ENCODE results near the gene TRABD. TPM values are rescaled to one million over a fixed set of nuclear protein-coding genes. Genes with fewer than 3 reads are reported as not detected.
A peak's percentile ranks its signal among the peaks of the same experiment; 100 is the strongest.

TRABD gene
- total and polyA plus RNA-seq, 3 donors from 2014 or later, result 23.7 to 45.3 (median 38.7) TPM

DNA sequence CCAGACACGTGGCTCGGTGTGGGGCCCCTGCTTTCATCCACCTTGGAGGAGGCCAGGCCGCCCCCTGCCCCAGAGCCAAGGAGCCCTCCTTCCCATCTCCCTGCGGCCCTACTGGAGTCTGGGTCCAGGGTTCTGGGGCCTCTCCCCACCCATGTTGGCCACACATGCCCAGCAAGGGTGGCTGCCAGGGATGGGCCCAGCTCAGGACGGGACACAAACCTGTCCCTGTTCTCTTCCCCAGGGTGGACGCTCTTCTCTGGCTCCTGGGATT is 10.6 kb upstream of the TRABD start:
- no peaks in the 10 kb centered on the region for H3K36me3 ChIP-seq (ENCODE audit: low read depth, missing control alignments)
- 75 to 94% methylated on average over 1 to 2 of the region's 6 CpGs for WGBS, 2 donors

GRCh38 chr22:50175921-50176849 is 9.5 kb upstream of the TRABD start:
- no peaks in the 10 kb centered on the region for H3K27me3 ChIP-seq
- H3K4me1 ChIP-seq, result no peaks in the 10 kb centered on the region
- no peaks in the 10 kb centered on the region for H3K36me3 ChIP-seq (ENCODE audit: low read depth, missing control alignments)
- intact Hi-C loops (cut with DNase I; ENCODE audit: low total_unique reads), result no loop called here
- no peaks in the 10 kb centered on the region for H3K9me3 ChIP-seq
- H3K27ac ChIP-seq, result no peak overlapping the region
- no peak for TF ChIP-seq CTCF (IDR thresholded peaks at IDR 0.05)
- no peak for TF ChIP-seq POLR2A (IDR thresholded peaks at IDR 0.05)
- H3K4me3 ChIP-seq, result no peak overlapping the region
- DNase-seq, result no peak
- 70 to 73% methylated on average over 16 to 25 of the region's 27 CpGs for WGBS, 2 donors

More for the DNA sequence above, 10.6 kb upstream of the TRABD start:
- intact Hi-C loops (cut with DNase I; ENCODE audit: low total_unique reads), result no loop called here
- H3K27me3 ChIP-seq, result no peaks in the 10 kb centered on the region
- TF ChIP-seq CTCF (IDR thresholded peaks at IDR 0.05), result no peak
- H3K4me3 ChIP-seq, result no peak overlapping the region
- no peaks in the 10 kb centered on the region for H3K9me3 ChIP-seq
- H3K27ac ChIP-seq, result no peak overlapping the region
- no peaks in the 10 kb centered on the region for H3K4me1 ChIP-seq
- no peak for DNase-seq

DNA sequence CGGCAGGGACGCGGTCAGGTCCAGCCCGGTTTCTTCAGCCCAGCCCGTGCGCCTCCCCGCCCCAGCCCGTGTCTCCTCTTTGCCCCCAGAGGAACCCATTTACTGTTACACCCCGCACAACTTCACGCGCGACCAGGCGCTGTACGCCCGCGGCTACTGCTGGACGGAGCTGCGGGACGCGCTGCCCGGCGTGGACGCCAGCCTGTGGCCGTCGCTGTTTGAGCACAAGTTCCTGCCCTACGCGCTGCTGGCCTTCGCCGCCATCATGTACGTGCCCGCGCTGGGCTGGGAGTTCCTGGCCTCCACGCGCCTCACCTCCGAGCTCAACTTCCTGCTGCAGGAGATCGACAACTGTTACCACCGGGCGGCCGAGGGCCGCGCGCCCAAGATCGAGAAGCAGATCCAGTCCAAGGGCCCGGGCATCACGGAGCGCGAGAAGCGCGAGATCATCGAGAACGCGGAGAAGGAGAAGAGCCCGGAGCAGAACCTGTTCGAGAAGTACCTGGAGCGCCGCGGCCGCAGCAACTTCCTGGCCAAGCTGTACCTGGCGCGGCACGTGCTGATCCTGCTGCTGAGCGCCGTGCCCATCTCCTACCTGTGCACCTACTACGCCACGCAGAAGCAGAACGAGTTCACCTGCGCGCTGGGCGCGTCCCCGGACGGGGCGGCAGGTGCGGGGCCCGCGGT is 8.7 kb upstream of the TRABD start:
- WGBS, 2 donors, result 79 to 91% methylated on average over 58 to 76 of the region's 76 CpGs
- H3K27me3 ChIP-seq, result no peaks in the 10 kb centered on the region
- DNase-seq, result no peak

DNA sequence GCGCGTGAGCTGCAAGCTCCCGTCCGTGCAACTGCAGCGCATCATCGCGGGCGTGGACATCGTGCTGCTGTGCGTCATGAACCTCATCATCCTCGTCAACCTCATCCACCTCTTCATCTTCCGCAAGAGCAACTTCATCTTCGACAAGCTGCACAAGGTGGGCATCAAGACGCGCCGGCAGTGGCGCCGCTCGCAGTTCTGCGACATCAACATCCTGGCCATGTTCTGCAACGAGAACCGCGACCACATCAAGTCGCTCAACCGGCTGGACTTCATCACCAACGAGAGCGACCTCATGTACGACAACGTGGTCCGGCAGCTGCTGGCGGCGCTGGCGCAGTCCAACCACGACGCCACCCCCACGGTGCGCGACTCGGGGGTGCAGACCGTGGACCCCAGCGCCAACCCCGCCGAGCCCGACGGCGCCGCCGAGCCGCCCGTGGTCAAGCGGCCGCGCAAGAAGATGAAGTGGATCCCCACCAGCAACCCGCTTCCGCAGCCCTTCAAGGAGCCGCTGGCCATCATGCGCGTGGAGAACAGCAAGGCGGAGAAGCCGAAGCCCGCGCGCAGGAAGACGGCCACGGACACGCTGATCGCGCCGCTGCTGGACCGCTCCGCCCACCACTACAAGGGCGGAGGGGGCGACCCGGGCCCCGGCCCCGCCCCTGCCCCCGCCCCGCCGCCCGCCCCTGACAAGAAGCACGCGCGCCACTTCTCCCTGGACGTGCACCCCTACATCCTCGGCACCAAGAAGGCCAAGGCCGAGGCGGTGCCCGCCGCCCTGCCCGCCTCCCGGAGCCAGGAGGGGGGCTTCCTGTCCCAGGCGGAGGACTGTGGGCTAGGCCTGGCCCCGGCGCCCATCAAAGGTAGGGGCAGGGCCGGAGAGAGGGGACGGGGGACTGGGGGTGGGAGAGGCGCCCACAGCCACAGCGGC is 7.9 kb upstream of the TRABD start:
- Histone ChIP-seq H3K36me3 (ENCODE audit: low read depth, missing control alignments) (no peaks in the 10 kb centered on the region), H3K27me3 (no peaks in the 10 kb centered on the region), H3K9me3 (no peaks in the 10 kb centered on the region), H3K4me3 (peak overlapping the region in 1 of 2 donors; percentile 38), H3K4me1 (no peaks in the 10 kb centered on the region), H3K27ac (no peak overlapping the region)
- TF ChIP-seq POLR2A (IDR thresholded peaks at IDR 0.05) (no peak), CTCF (IDR thresholded peaks at IDR 0.05) (no peak)
- intact Hi-C loops (cut with DNase I; ENCODE audit: low total_unique reads), result no loop called here
- 67 to 70% methylated on average over 41 to 87 of the region's 98 CpGs for WGBS, 2 donors
- no peak for DNase-seq

More for the DNA sequence above, 8.7 kb upstream of the TRABD start:
- Histone ChIP-seq H3K36me3 (ENCODE audit: low read depth, missing control alignments) (no peaks in the 10 kb centered on the region), H3K9me3 (no peaks in the 10 kb centered on the region), H3K27ac (no peak overlapping the region), H3K4me3 (peak overlapping the region in 1 of 2 donors; percentile 38), H3K4me1 (no peaks in the 10 kb centered on the region)
- TF ChIP-seq CTCF (IDR thresholded peaks at IDR 0.05), result no peak
- TF ChIP-seq POLR2A (IDR thresholded peaks at IDR 0.05), result no peak
- intact Hi-C loops (cut with DNase I; ENCODE audit: low total_unique reads), result no loop called here

Data from testis (tissue), 3 donors.